Liver (tissue), 9 donors: ENCODE data around the gene SOBP. TPM values are rescaled to one million over a fixed set of nuclear protein-coding genes. Genes with fewer than 3 reads are reported as not detected.

ENCODE experiments used
- DNase-seq: peaks from one replicate; pipeline ENCODE4 v3.0.0-alpha.2; 2017; ENCODE audit warnings: low spot score
- H3K27ac ChIP-seq, 2 donors: one replicate each; pipeline ENCODE4 v1.7.0; 2013; ENCODE audit warnings: inconsistent platforms in 2 of 2, low read length in 2 of 2, control low read depth in 1 of 2, low read depth in 1 of 2, mild to moderate bottlenecking in 1 of 2
- H3K27me3 ChIP-seq, 4 donors: one replicate each; pipeline versions ENCODE4 v1.6.1 to v1.7.0; 2013; ENCODE audit warnings: low read length in 3 of 4, inconsistent platforms in 1 of 4, mild to moderate bottlenecking in 1 of 4, moderate library complexity in 1 of 4; ENCODE audit not compliant: control insufficient read depth in 4 of 4, insufficient read depth in 4 of 4
- H3K36me3 ChIP-seq, 4 donors: one replicate each; pipeline versions ENCODE4 v1.6.1 to v1.7.0; 2013; ENCODE audit warnings: low read length in 3 of 4, mild to moderate bottlenecking in 3 of 4, low read depth in 1 of 4, moderate library complexity in 1 of 4; ENCODE audit not compliant: control insufficient read depth in 4 of 4, insufficient read depth in 3 of 4
- H3K4me1 ChIP-seq, 4 donors: one replicate each; pipeline versions ENCODE4 v1.6.1 to v1.7.0; 2013; ENCODE audit warnings: low read length in 3 of 4, mild to moderate bottlenecking in 3 of 4, moderate library complexity in 1 of 4; ENCODE audit not compliant: control insufficient read depth in 4 of 4, insufficient read depth in 4 of 4
- H3K4me3 ChIP-seq, 3 donors: one replicate each; pipeline versions ENCODE4 v1.6.1 to v1.7.0; 2013; ENCODE audit warnings: low read length in 3 of 3, control low read depth in 1 of 3, low read depth in 1 of 3, mild to moderate bottlenecking in 1 of 3
- H3K9ac ChIP-seq, 2 donors: one replicate each; pipeline ENCODE4 v1.7.0; 2013; ENCODE audit warnings: low read length in 2 of 2, mild to moderate bottlenecking in 2 of 2, moderate library complexity in 2 of 2, control low read depth in 1 of 2, low read depth in 1 of 2
- H3K9me3 ChIP-seq, 4 donors: one replicate each; pipeline versions ENCODE4 v1.6.1 to v1.7.0; 2013; ENCODE audit warnings: low read length in 3 of 4; ENCODE audit not compliant: control insufficient read depth in 4 of 4
- EGR1 ChIP-seq, 2 donors: IDR thresholded peaks; 2 replicates each; pipeline ENCODE4 v1.6.1; 2016 to 2018; ENCODE audit warnings: antibody characterized with exemption in 2 of 2, low read depth in 2 of 2
- FOXA2 ChIP-seq: IDR thresholded peaks from 2 replicates; pipeline ENCODE4 v1.6.1; 2016; ENCODE audit warnings: antibody characterized with exemption
- GABPA ChIP-seq, 2 donors: IDR thresholded peaks in 1 of 2; conservative IDR thresholded peaks in 1 of 2; 2 replicates each; pipeline ENCODE4 v1.6.1; 2016; ENCODE audit warnings: antibody characterized with exemption in 2 of 2, mild to moderate bottlenecking in 1 of 2, moderate library complexity in 1 of 2
- HNF4G ChIP-seq: IDR thresholded peaks from 2 replicates; pipeline ENCODE4 v1.6.1; 2016; ENCODE audit warnings: antibody characterized with exemption
- NR2F2 ChIP-seq: IDR thresholded peaks from 2 replicates; pipeline ENCODE4 v1.6.1; 2016; ENCODE audit warnings: antibody characterized with exemption
- RAD21 ChIP-seq, 2 donors: IDR thresholded peaks; 2 replicates each; pipeline ENCODE4 v1.6.1; 2016; ENCODE audit warnings: antibody characterized with exemption in 2 of 2, mild to moderate bottlenecking in 2 of 2
- SP1 ChIP-seq: IDR thresholded peaks from 2 replicates; pipeline ENCODE4 v1.6.1; 2018; ENCODE audit warnings: antibody characterized with exemption, mild to moderate bottlenecking
- YY1 ChIP-seq: IDR thresholded peaks from 2 replicates; pipeline ENCODE4 v1.6.1; 2016; ENCODE audit warnings: antibody characterized with exemption, mild to moderate bottlenecking
- WGBS: extraction: QIAGEN DNeasy Blood & Tissue Kit; methylation state at CpG from one replicate; pipeline ENCODE4 v1.1.7; 2013; 5-methylcytosine and 5-hydroxymethylcytosine counted together
- polyA plus RNA-seq, 2 donors: library from polyadenylated mRNA; stranded (reverse) in 1 of 2; unstranded in 1 of 2; fragments of 200-250 nt in 1 of 2; fragments of >200 nt in 1 of 2; fragmentation: Nextera tagmentation in 1 of 2; extraction: Ambion mirVana in 1 of 2; gene quantifications; one replicate each; pipeline versions ENCODE4 v1.2.1 to v1.2.3, GENCODE V29; 2013 to 2015
- total RNA-seq, 2 donors: library from RNA; depleted of rRNA; stranded (reverse); fragments of >200 nt; gene quantifications; one replicate each; pipeline ENCODE4 v1.2.3, GENCODE V29; 2014
- TF ChIP-seq, protein P1 (sequence below): IDR thresholded peaks from 2 replicates; pipeline ENCODE4 v1.6.1; 2016; ENCODE audit warnings: antibody characterized with exemption
- TF ChIP-seq, protein P2 (sequence below): fragments of 150-350 bp; IDR thresholded peaks from 2 replicates; pipeline ENCODE4 v1.5.1; 2017; ENCODE audit warnings: improper control_type of control experiment, low read depth, low read length; ENCODE audit not compliant: missing input control
- TF ChIP-seq, protein P3 (sequence below): IDR thresholded peaks from 2 replicates; pipeline ENCODE4 v1.6.1; 2016; ENCODE audit warnings: antibody characterized with exemption, mild to moderate bottlenecking
- TF ChIP-seq, protein P4 (sequence below): IDR thresholded peaks from 2 replicates; pipeline ENCODE4 v1.6.1; 2016; ENCODE audit warnings: antibody characterized with exemption
- TF ChIP-seq, protein P5 (sequence below): IDR thresholded peaks from 2 replicates; pipeline ENCODE4 v1.6.1; 2016; ENCODE audit warnings: antibody characterized with exemption
- donor health status: healthy.
- donor health status: healthy.
- donor health status: healthy.
- donor health status: healthy.
- donor health status: healthy.

Gene SOBP
- total and polyA plus RNA-seq, 4 donors = 0.99 to 5.4 (median 1.9) TPM

DNA sequence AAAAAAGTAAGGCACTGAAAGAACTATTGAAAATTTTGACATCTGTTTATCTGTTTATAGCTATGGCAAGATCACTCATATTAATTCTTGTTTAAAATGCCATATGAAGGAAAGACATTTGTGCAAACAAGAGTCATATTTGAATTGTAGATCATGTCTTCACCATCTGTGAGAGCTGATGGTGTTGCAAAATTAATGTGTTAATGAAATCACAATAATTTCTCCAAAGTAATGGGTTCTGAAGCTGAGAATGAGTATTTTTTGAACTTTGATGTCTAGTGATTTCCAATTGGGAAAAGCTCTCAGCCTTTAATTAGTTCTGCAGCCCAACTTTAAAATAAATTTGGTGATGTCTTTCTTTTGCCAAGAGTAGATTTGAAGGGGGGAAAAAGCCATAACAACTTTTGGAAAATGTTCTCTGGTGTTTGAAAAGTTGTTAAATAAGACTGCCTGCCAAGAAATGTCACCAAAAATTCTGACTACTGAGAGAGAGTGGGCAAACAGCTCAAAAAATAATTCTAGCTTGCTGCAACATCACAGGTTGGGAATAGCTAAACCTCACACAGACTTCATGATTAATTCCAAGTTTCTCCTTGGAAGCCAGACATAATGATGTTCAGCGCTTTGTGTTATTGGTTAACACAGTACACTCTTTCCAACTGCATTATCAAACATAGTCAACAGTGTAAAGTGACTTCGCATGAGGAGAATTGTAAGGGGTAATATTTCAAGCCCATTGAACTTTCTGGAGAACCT, 142.6 kb downstream of the SOBP start (continued):
- TF ChIP-seq, protein P1, sequence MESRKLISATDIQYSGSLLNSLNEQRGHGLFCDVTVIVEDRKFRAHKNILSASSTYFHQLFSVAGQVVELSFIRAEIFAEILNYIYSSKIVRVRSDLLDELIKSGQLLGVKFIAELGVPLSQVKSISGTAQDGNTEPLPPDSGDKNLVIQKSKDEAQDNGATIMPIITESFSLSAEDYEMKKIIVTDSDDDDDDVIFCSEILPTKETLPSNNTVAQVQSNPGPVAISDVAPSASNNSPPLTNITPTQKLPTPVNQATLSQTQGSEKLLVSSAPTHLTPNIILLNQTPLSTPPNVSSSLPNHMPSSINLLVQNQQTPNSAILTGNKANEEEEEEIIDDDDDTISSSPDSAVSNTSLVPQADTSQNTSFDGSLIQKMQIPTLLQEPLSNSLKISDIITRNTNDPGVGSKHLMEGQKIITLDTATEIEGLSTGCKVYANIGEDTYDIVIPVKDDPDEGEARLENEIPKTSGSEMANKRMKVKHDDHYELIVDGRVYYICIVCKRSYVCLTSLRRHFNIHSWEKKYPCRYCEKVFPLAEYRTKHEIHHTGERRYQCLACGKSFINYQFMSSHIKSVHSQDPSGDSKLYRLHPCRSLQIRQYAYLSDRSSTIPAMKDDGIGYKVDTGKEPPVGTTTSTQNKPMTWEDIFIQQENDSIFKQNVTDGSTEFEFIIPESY = no peak

DNA sequence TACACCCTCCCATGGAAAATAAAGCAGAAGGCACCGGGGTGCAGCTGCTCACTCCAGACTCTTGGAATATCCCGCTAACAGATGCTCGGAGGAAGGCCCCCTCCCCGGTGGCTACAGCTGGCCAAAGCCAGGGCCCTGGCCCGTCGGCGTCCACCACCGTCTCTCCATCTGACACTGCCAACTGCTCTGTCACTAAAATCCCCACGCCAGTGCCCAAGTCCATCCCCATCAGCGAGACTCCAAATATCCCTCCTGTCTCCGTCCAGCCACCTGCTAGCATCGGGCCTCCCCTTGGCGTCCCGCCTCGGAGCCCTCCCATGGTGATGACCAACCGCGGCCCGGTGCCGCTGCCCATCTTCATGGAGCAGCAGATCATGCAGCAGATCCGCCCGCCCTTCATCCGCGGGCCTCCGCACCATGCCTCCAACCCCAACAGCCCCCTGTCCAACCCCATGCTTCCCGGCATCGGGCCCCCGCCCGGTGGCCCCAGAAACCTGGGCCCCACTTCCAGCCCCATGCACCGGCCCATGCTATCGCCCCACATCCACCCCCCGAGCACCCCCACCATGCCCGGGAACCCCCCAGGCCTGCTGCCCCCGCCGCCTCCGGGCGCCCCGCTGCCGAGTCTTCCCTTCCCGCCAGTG, 143.9 kb downstream of the SOBP start:
- DNase-seq = no peak
- Histone ChIP-seq H3K9me3 (no peaks in the 10 kb centered on the region), H3K27ac (no peak overlapping the region), H3K9ac (no peak overlapping the region), H3K4me3 (no peak overlapping the region), H3K36me3 (no peaks in the 10 kb centered on the region), H3K27me3 (no peaks in the 10 kb centered on the region), H3K4me1 (peaks cover 0 to 6% (median 0%) of the 10 kb centered on the region in 4 donors)
- TF ChIP-seq FOXA2 (no peak), RAD21 (IDR thresholded peaks at IDR 0.05) (no peak), EGR1 (IDR thresholded peaks at IDR 0.05; ENCODE audit: low read depth in 2 of 2) (no peak), YY1 (no peak), NR2F2 (no peak), GABPA (IDR thresholded peaks at IDR 0.05 in 1 of 2, conservative IDR thresholded peaks at IDR 0.05 in 1 of 2) (no peak), SP1 (no peak), HNF4G (no peak)
- TF ChIP-seq, protein P1 = no peak
- TF ChIP-seq, protein P2, sequence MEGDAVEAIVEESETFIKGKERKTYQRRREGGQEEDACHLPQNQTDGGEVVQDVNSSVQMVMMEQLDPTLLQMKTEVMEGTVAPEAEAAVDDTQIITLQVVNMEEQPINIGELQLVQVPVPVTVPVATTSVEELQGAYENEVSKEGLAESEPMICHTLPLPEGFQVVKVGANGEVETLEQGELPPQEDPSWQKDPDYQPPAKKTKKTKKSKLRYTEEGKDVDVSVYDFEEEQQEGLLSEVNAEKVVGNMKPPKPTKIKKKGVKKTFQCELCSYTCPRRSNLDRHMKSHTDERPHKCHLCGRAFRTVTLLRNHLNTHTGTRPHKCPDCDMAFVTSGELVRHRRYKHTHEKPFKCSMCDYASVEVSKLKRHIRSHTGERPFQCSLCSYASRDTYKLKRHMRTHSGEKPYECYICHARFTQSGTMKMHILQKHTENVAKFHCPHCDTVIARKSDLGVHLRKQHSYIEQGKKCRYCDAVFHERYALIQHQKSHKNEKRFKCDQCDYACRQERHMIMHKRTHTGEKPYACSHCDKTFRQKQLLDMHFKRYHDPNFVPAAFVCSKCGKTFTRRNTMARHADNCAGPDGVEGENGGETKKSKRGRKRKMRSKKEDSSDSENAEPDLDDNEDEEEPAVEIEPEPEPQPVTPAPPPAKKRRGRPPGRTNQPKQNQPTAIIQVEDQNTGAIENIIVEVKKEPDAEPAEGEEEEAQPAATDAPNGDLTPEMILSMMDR = no peak
- TF ChIP-seq, protein P3, sequence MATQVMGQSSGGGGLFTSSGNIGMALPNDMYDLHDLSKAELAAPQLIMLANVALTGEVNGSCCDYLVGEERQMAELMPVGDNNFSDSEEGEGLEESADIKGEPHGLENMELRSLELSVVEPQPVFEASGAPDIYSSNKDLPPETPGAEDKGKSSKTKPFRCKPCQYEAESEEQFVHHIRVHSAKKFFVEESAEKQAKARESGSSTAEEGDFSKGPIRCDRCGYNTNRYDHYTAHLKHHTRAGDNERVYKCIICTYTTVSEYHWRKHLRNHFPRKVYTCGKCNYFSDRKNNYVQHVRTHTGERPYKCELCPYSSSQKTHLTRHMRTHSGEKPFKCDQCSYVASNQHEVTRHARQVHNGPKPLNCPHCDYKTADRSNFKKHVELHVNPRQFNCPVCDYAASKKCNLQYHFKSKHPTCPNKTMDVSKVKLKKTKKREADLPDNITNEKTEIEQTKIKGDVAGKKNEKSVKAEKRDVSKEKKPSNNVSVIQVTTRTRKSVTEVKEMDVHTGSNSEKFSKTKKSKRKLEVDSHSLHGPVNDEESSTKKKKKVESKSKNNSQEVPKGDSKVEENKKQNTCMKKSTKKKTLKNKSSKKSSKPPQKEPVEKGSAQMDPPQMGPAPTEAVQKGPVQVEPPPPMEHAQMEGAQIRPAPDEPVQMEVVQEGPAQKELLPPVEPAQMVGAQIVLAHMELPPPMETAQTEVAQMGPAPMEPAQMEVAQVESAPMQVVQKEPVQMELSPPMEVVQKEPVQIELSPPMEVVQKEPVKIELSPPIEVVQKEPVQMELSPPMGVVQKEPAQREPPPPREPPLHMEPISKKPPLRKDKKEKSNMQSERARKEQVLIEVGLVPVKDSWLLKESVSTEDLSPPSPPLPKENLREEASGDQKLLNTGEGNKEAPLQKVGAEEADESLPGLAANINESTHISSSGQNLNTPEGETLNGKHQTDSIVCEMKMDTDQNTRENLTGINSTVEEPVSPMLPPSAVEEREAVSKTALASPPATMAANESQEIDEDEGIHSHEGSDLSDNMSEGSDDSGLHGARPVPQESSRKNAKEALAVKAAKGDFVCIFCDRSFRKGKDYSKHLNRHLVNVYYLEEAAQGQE = no peak
- TF ChIP-seq, protein P4, sequence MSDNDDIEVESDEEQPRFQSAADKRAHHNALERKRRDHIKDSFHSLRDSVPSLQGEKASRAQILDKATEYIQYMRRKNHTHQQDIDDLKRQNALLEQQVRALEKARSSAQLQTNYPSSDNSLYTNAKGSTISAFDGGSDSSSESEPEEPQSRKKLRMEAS = no peak
- TF ChIP-seq, protein P5, sequence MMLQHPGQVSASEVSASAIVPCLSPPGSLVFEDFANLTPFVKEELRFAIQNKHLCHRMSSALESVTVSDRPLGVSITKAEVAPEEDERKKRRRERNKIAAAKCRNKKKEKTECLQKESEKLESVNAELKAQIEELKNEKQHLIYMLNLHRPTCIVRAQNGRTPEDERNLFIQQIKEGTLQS = no peak
- 78% methylated on average over 39 of the region's 39 CpGs for WGBS
